Duodenal mucosa (tissue), 2 donors: ENCODE data around the gene CA4.

Experiments
- H3K27ac ChIP-seq: one replicate; pipeline ENCODE4 v1.7.0; 2013; ENCODE audit warnings: low read depth, low read length
- H3K27me3 ChIP-seq, 2 donors: one replicate each; pipeline ENCODE4 v1.7.0; 2013; ENCODE audit warnings: low read length in 2 of 2, control low read depth in 1 of 2; ENCODE audit not compliant: insufficient read depth in 2 of 2, control insufficient read depth in 1 of 2
- H3K36me3 ChIP-seq, 2 donors: one replicate each; pipeline ENCODE4 v1.7.0; 2013; ENCODE audit warnings: low read length in 2 of 2, control low read depth in 1 of 2; ENCODE audit not compliant: insufficient read depth in 2 of 2, control insufficient read depth in 1 of 2
- H3K4me1 ChIP-seq, 2 donors: one replicate each; pipeline ENCODE4 v1.7.0; 2013; ENCODE audit warnings: low read length in 2 of 2, control low read depth in 1 of 2; ENCODE audit not compliant: insufficient read depth in 2 of 2, control insufficient read depth in 1 of 2
- H3K4me3 ChIP-seq, 2 donors: one replicate each; pipeline ENCODE4 v1.7.0; 2013; ENCODE audit warnings: low read length in 2 of 2, low read depth in 1 of 2
- H3K9ac ChIP-seq, 2 donors: one replicate each; pipeline ENCODE4 v1.7.0; 2013; ENCODE audit warnings: low read length in 2 of 2, low read depth in 1 of 2
- H3K9me3 ChIP-seq, 2 donors: one replicate each; pipeline ENCODE4 v1.7.0; 2013; ENCODE audit warnings: low read length in 2 of 2, control low read depth in 1 of 2; ENCODE audit not compliant: control insufficient read depth in 1 of 2

Gene CA4

GRCh38 chr17:60130466-60130865 lies 19.3 kb upstream of the CA4 start:
- Histone ChIP-seq H3K9ac (no peak overlapping the region), H3K4me3 (no peak overlapping the region), H3K27me3 (no peaks in the 10 kb centered on the region), H3K27ac (no peak overlapping the region), H3K9me3 (no peaks in the 10 kb centered on the region), H3K4me1 (peaks cover 12 to 14% of the 10 kb centered on the region in 2 donors), H3K36me3 (no peaks in the 10 kb centered on the region)

- H3K27ac ChIP-seq: no peak overlapping the region
- H3K9ac ChIP-seq: peak overlapping the region; percentile 50 to 69
- H3K4me1 ChIP-seq: peaks cover 13 to 20% of the 10 kb centered on the region in 2 donors
- H3K36me3 ChIP-seq: no peaks in the 10 kb centered on the region
- H3K4me3 ChIP-seq: peak overlapping the region; percentile 86 to 90
- H3K9me3 ChIP-seq: no peaks in the 10 kb centered on the region
- peaks cover 14 to 15% of the 10 kb centered on the region in 2 donors for H3K27me3 ChIP-seq
Observed at GRCh38 chr17:60134396-60135150, 15.2 kb upstream of the CA4 start.

- Histone ChIP-seq H3K4me3 (peak overlapping the region; percentile 86 to 90), H3K4me1 (peaks cover 13 to 24% of the 10 kb centered on the region in 2 donors), H3K27ac (no peak overlapping the region), H3K36me3 (no peaks in the 10 kb centered on the region), H3K9me3 (no peaks in the 10 kb centered on the region), H3K27me3 (peaks cover 22 to 23% of the 10 kb centered on the region in 2 donors), H3K9ac (peak overlapping the region; percentile 50 to 69)
Observed at GRCh38 chr17:60135151-60135950, 14.4 kb upstream of the CA4 start.

- Histone ChIP-seq H3K9me3 (no peaks in the 10 kb centered on the region), H3K27me3 (peaks cover 27 to 29% of the 10 kb centered on the region in 2 donors), H3K4me3 (peak overlapping the region; percentile 86 to 90), H3K9ac (no peak overlapping the region), H3K27ac (no peak overlapping the region), H3K36me3 (no peaks in the 10 kb centered on the region), H3K4me1 (peaks cover 17 to 28% of the 10 kb centered on the region in 2 donors)
Observed at GRCh38 chr17:60135951-60136666, 13.7 kb upstream of the CA4 start.

- Histone ChIP-seq H3K4me3 (no peak overlapping the region), H3K9ac (no peak overlapping the region), H3K4me1 (peaks cover 23 to 37% of the 10 kb centered on the region in 2 donors), H3K27me3 (peaks cover 34 to 36% of the 10 kb centered on the region in 2 donors), H3K27ac (no peak overlapping the region), H3K9me3 (no peaks in the 10 kb centered on the region), H3K36me3 (no peaks in the 10 kb centered on the region)
Observed at GRCh38 chr17:60137731-60138130, 12.0 kb upstream of the CA4 start.

GRCh38 chr17:60138769-60139437 lies 10.9 kb upstream of the CA4 start:
- Histone ChIP-seq H3K9me3 (no peaks in the 10 kb centered on the region), H3K36me3 (no peaks in the 10 kb centered on the region), H3K27me3 (peaks cover 34 to 36% of the 10 kb centered on the region in 2 donors), H3K4me3 (no peak overlapping the region), H3K27ac (no peak overlapping the region), H3K9ac (no peak overlapping the region), H3K4me1 (peaks cover 31 to 43% of the 10 kb centered on the region in 2 donors)

- no peak overlapping the region for H3K9ac ChIP-seq
- peaks cover 36 to 37% of the 10 kb centered on the region in 2 donors for H3K27me3 ChIP-seq
- no peaks in the 10 kb centered on the region for H3K9me3 ChIP-seq
- H3K36me3 ChIP-seq: no peaks in the 10 kb centered on the region
- H3K4me3 ChIP-seq: peak overlapping the region in 1 of 2 donors; percentile 25
- H3K27ac ChIP-seq: no peak overlapping the region
- peaks cover 26 to 35% of the 10 kb centered on the region in 2 donors for H3K4me1 ChIP-seq
Observed at GRCh38 chr17:60139438-60140285, 10.1 kb upstream of the CA4 start.

GRCh38 chr17:60141111-60142018 lies 8.4 kb upstream of the CA4 start:
- Histone ChIP-seq H3K9me3 (no peaks in the 10 kb centered on the region), H3K27me3 (peaks cover 43 to 49% of the 10 kb centered on the region in 2 donors), H3K4me3 (peak overlapping the region in 1 of 2 donors; percentile 21), H3K27ac (no peak overlapping the region), H3K4me1 (peaks cover 18 to 25% of the 10 kb centered on the region in 2 donors), H3K36me3 (no peaks in the 10 kb centered on the region), H3K9ac (no peak overlapping the region)
